ENCODE measurements around the gene PGPEP1.
"Not testable (repeated sequence)": the region's sequence is repeated elsewhere in the genome, so short reads cannot be mapped to it uniquely, and the experiment has no call there.

Gene PGPEP1

GRCh38 chr19:18362934-18363542, 22.6 kb downstream of the PGPEP1 start:
- in situ Hi-C loops (cut with MboI; ENCODE audit: low sequenced_read_pairs, unreplicated experiment): no loop called here
- TF ChIP-seq CTCF (IDR thresholded peaks at IDR 0.05; ENCODE audit: borderline replicate concordance, control extremely low read depth, extremely low read depth, insufficient read depth, missing control alignments): no peak

GRCh38 chr19:18363787-18364186, 23.4 kb downstream of the PGPEP1 start:
- DNase-seq (ENCODE audit: low spot score): no peak
- in situ Hi-C loops (cut with MboI; ENCODE audit: low sequenced_read_pairs, unreplicated experiment): no loop called here
- no peak for TF ChIP-seq CTCF (IDR thresholded peaks at IDR 0.05; ENCODE audit: borderline replicate concordance, control extremely low read depth, extremely low read depth, insufficient read depth, missing control alignments)

More at GRCh38 chr19:18362934-18363542, 22.6 kb downstream of the PGPEP1 start:
- no peak for DNase-seq (ENCODE audit: low spot score)

GRCh38 chr19:18364277-18364825, 24.0 kb downstream of the PGPEP1 start:
- in situ Hi-C loops (cut with MboI; ENCODE audit: low sequenced_read_pairs, unreplicated experiment); DNase-seq (ENCODE audit: low spot score): not testable (repeated sequence)

- in situ Hi-C loops (cut with MboI; ENCODE audit: low sequenced_read_pairs, unreplicated experiment): no loop called here
- no peak for DNase-seq (ENCODE audit: low spot score)
- no peak for TF ChIP-seq CTCF (IDR thresholded peaks at IDR 0.05; ENCODE audit: borderline replicate concordance, control extremely low read depth, extremely low read depth, insufficient read depth, missing control alignments)
These were observed 24.6 kb downstream of the PGPEP1 start for GRCh38 chr19:18364826-18365528.

- no peak for TF ChIP-seq CTCF (IDR thresholded peaks at IDR 0.05; ENCODE audit: borderline replicate concordance, control extremely low read depth, extremely low read depth, insufficient read depth, missing control alignments)
- DNase-seq (ENCODE audit: low spot score): no peak
- in situ Hi-C loops (cut with MboI; ENCODE audit: low sequenced_read_pairs, unreplicated experiment): no loop called here
These were observed 25.6 kb downstream of the PGPEP1 start for GRCh38 chr19:18366021-18366435.

GRCh38 chr19:18368504-18369222, 28.3 kb downstream of the PGPEP1 start:
- in situ Hi-C loops (cut with MboI; ENCODE audit: low sequenced_read_pairs, unreplicated experiment): no loop called here
- TF ChIP-seq CTCF (IDR thresholded peaks at IDR 0.05; ENCODE audit: borderline replicate concordance, control extremely low read depth, extremely low read depth, insufficient read depth, missing control alignments): no peak
- DNase-seq (ENCODE audit: low spot score): no peak

All from GM13976 (cell line).